NCI-H1417 (cell line): Measurements from ENCODE around the gene B3GLCT.
"Not testable (repeated sequence)": the region's sequence is repeated elsewhere in the genome, so short reads cannot be mapped to it uniquely, and the experiment has no call there.

ENCODE experiments used
- DNase-seq, 3 experiments: peaks; one replicate each; lab custom pipeline; 2025; lab: John Stamatoyannopoulos, UW

The B3GLCT gene

DNA sequence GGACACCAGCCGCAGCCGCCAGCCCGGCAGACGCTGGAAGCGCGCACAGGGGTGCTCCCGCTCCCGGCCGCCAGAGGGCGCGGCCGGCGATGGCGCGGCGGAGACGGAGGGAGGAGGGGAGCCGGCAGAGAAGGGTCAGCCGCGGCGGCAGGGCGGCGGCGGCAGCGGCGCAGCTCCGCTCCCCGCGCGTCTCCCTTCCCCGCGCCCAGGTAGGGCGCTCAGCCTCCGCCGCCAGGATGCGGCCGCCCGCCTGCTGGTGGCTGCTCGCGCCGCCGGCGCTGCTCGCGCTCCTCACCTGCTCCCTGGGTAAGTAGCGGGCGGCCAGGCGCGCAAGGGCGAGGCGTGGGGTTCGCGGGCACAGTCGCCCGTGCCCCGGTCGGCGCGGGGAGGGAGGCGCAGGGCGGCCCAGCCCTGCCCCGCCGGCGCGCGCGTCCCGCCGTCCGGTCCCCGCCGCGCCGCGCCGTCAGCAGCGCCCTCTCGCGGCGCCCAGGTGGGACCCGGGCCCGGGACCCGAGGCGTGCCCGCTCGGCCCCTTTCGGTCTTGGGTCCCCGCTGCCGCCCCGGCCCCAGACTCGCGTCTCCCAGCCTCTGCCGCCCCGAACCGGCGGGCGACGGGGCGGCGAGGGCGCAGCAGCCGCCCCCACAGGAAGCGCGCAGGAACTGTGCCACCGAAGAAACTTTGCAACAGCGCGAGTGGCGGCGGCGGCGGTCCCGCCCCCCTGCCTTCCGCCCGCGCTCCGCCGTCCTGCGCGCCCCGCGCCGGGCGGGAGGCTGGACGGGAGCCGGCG lies at the start of gene B3GLCT:
B3GLCT (plus strand) TSS at position 127 of the 788 bp plus-strand sequence; CDS start at position 237, 110 bp downstream.
- peak; percentile 62 to 84 (median 81) for DNase-seq

- peak in 1 of 3 experiments; percentile 43 for DNase-seq
Measured at GRCh38 chr13:31150315-31150985, 49.3 kb upstream of the B3GLCT start.

DNA sequence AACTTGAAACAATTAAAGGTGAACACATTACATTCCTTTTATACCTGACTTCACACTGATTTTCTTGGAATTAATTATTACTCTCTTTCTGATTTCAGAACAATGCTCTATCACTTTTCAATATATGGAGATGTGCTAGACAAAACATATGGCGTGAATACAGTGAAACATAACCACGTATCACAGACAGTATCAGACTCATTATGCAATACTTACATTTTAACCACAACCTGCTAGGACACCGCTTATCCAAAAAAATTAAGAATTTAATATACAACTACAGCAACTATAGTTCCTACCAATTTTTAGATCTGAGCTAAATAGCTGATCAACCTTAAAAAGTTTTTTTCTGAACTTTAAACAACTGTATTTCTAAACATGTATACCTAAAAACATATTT lies 47.9 kb upstream of the B3GLCT start:
- DNase-seq: no peak

DNA sequence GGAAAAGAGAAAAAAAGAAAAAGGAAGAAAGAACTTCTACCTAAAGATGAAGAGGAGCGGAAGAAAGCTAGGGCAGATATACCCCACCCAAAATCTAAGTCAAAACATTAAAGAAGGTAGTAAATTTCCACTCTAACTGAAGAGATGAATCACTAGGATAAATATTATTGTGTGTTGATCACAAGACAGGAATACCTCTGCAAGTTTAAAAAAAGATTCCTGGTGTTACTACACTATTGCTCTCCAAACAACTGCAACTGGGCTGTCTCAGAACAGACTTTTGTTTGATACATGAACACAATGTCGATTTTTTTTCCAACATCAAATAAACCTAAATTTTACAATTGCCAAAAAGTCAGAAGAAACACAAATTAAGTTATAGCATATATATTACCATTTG lies 44.8 kb upstream of the B3GLCT start:
- no peak for DNase-seq

GRCh38 chr13:31159306-31159705 lies 40.5 kb upstream of the B3GLCT start:
- DNase-seq: no peak

DNA sequence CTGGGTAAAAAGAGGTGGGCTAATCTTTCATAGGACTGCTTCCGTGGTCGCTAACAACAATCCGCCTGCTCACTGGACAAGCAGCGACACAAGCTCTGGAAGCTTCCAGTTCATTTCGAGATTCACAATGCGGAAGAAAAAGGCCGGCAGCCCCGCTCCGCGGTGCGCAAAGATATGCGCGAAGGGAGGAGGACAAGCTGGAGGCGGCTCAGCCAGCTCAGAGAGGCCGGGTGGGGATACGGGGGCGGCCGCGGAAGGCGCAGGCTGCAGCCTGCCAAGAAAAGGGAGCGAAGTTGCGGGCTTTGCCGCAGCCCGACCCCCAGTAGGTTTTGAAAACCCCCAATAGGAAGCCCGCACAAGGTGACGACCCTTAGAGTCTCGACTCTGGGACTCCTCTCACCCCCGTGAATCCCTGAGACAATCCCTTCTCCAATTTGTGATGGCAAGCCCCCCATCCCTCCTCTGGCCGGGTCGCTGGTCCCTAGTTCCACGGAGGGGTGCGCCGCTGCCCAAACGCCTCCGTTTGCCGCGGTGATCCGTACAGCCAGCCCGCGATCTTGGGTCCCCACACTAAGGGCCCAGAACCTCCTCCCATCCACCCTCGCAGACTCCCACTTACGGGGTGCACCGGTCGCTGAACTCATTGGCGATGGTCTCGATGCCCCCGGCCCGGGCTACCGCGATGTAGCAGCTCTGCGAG lies 38.8 kb upstream of the B3GLCT start:
- DNase-seq: peak; percentile 15 to 66 (median 36)

- DNase-seq: peak; percentile 90 to 98 (median 95)
Measured at GRCh38 chr13:31161557-31162150, 38.1 kb upstream of the B3GLCT start, which contains the start of gene HSPH1. Gene HSPH1, minus strand, starts transcription at chr13:31161904. Its CDS starts 322 bp downstream, at chr13:31161582.

DNA sequence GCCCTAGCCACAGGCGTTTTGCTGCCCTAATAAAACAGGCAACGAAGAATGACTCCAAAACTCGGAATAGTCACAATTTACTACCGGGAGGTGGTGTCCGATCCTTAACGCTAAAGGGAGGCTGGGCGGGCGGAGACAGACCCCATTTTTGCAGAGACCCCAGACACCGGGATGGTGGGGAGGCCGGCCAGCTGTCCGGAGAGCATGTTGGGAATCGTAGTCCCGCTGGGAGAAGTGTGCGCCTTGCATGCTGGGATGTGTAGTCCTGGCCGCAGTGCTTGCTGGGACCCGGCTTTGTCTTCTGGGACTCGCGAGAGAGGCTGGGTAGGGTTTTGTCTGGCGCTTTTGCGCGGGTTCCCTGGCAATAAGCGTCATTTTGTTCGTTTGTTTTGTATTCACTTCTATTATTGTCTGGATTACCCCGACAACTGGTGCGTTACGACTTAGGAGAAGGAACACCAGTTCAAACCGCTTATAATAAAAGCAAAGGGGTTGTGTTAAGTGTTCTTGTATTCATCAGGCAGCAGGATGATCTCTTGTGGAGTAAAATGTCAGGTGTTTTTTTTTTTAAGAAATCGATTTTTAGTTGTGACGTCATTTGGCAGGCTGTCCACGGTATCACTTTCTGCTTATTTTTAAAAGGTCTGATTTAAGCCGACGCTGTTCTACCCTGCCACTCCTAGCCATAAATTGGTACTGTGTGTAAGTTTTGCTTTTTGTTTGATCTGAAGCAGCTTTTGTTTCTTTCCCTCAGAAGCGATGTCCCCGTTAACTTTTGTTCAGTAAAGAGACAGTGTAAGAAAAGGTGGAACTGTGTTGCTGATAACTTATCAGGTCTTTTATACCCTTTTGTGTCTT lies 37.4 kb upstream of the B3GLCT start:
- peak; percentile 90 to 98 (median 95) for DNase-seq

DNA sequence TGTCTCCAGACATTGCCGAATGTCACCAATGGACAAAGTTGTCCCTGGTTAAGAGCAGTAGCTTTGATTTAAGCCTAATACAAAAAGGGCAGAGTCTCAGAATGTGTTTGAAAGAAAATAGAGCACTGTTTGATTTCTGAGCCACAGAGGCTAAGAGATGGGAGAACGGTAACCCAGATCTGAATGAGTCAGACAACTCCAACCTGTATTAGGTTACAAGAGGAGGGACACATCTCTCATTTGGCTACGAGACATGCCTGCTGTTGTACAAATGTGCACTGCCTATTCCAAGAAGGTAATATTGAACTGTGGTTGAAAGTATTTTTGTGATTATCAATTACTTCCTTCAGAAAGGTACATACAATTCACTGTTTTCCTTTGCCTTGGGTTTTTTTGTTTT lies 33.2 kb upstream of the B3GLCT start:
- DNase-seq: no peak

DNA sequence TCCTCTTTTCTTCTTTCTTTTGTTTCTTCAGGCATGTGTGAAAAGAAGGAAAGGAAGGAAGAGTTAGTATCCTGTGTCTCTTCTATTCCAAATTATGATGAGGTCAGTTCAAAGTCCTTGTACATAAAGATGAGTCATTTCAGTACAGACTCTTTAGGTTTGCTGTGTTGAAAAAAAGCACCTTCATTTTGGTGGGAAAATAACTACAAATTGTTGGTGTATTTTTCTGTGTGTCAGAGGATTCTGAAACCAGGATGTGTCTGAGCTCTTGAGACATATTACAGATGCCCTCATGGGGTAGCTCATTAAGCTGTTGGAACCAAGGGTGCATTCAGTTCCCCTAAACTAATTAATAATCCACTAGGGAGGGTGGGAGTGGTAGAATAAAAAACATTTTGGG lies 32.3 kb upstream of the B3GLCT start:
- no peak for DNase-seq

DNA sequence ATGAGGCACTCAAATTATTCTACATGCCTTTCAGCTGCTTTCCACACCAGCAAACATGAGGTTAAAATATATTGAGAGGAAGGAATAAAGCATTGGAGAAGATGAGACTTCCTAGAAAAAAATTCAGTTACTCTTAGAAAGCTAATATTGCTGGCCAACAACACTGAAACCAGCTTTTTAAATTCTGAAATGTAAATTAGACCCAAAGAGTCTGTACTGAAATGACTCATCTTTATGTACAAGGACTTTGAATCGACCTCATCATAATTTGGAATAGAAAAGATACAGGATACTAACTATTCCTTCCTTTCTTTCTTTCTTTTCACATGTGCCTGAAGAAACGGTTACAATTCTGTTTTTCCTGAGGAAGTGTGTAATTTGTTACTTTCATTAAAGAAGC lies 31.6 kb upstream of the B3GLCT start:
- DNase-seq: no peak

- DNase-seq: no peak
Measured at GRCh38 chr13:31168736-31169135, 31.0 kb upstream of the B3GLCT start.

DNA sequence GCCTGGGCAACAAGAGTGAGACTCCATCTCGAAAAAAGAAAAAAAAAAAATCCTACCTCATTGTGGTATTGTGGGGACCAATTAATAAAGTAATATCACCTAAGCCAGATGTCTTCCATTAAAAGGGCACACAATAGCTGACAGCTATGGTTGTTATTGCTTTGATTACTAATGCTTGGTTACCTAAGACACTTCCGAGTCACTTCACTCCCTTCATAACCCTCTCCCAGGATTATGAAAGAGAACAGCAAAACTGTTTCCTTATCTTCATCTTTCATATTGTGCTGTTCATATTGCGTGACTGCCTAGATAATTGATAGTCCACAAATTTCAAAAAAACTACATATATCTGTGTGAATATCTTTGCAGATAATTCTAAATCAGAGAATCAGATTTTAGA lies 27.8 kb upstream of the B3GLCT start:
- DNase-seq: no peak

DNA sequence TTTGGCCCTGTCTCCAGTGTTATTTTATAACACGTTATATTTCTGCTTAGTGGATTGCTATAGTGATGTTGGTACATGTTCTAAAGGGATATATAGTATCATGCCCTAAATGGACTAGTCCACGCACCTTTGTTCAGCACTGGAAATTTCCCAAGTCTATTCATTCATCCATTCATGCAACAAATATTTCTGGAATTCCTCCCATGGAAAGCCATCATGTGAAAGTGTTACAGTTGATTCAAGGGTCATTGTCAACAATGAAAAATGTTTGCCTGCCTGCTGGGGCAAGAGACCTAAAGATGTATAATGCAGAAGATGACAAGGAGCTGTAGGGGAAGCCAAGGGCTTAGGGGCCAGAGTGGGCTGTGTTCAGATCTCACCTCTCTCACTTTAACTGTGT lies 27.2 kb upstream of the B3GLCT start:
- DNase-seq: no peak

- no peak for DNase-seq
Measured at GRCh38 chr13:31174018-31174417, 25.8 kb upstream of the B3GLCT start.

DNA sequence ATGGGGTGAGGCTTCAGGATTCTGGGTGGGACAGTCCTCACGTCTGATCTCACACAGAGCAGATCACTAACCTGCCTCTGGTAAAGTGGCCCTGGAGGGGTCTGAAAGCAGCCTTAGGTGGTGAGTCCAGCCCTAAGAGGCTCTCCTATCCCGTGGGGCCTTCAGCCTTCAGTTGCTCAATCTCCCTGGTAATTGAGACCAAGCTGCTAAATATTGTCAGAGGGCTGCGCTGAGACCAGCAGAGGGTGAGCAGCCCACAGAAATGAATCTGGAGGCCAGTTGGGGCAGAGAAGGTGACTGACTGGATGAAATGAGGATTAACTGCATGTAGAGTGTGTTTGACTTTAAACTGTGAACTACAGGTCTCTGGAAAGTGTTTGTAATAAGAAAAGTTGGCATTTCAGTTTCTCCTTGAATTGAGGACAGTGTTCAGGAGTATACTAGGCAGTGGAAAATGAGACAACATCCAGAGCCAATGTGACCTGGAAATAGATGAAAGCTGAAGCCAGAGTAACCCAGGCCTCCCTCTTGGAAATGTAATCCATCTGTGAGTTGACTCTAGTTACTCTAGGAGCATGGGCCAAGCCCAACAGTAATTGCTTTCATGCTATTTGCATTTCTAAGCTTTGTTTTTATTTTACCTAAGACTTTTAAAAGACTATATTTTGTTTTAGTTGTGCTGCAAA lies 23.8 kb upstream of the B3GLCT start:
- no peak for DNase-seq

GRCh38 chr13:31177813-31178495 lies 21.8 kb upstream of the B3GLCT start:
- DNase-seq: not testable (repeated sequence)

DNA sequence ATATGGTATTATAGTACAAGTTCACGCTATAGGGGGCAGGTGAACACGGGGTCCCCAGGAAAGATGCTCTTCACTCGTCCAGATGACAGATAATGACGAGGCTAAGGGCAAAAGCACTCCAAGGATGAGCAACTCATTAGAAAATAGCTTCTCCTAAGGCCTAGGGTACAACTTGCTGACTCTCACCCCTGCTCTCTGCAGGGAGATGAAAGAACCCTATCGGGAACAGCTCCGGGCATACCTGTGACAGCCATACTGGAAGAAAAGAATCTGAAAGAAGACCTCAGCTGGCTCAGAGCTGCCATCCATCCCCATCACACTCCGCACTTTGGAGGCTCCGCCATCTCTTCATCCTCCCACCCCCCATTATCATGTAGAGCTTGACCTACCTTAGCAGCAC lies 20.5 kb upstream of the B3GLCT start:
- no peak for DNase-seq

DNA sequence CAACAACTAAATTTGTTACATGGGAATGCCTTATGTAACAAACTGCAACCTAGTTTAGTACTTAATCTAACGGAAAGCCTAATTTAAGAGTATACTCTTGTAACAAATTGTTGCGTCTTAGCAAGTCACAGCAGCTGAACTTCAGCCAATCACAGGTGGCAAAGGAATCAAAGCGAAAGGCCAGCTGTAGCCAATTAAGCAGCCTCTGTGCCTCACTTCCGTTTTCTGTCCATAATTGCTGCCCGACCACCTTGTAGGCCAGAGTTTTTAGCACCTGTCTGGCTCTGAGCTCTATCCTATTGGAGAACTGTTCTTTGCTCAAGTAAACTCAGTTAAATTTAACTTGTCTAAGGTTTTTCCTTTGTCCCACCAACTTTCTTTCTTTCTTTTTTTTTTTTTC lies 20.0 kb upstream of the B3GLCT start:
- no peak for DNase-seq

DNA sequence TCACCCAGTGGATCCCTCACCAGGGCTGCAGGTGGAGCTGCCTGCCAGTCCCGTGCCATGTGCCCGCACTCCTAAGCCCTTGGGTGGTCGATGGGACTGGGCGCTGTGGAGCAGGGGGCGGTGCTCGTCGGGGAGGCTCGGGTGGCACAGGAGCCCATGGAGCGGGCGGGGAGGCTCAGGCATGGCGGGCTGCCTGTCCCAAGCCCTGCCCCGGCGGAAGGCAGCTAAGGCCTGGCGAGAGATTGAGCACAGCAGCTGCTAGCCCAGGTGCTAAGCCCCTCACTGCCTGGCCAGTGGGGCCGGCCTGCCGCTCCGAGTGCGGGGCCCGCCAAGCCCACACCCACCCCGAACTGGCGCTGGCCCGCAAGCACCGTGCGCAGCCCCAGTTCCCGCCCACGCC lies 16.8 kb upstream of the B3GLCT start:
- DNase-seq: no peak
